Activated naive CD8-positive, alpha-beta T cell treated with anti-CD3 and anti-CD28 coated beads, Interleukin-2, amount 10 ng/mL, durations not matched to agents 7 days and 5 days (primary cell): ENCODE data around the gene PSENEN. TPM values are rescaled to one million over a fixed set of nuclear protein-coding genes. Genes with fewer than 3 reads are reported as not detected.
"Not testable (repeated sequence)": the region's sequence is repeated elsewhere in the genome, so short reads cannot be mapped to it uniquely, and the experiment has no call there.

ENCODE experiments used
- ATAC-seq: fragments of 150-1000 bp; cut with Tn5 transposase; one replicate; pipeline ENCODE4 v1.10.0; 2021; ENCODE audit warnings: low read depth, moderate library complexity
- POLR2A ChIA-PET: fragments of 350-600 bp; sonication (Branson Sonifier 250); formaldehyde crosslinking; loops from one replicate; lab custom pipeline; 2021; ENCODE audit warnings: antibody characterized with exemption; lab: Charles Lee
- DNase-seq: peaks from one replicate; pipeline ENCODE4 v3.0.0; 2021
- H3K27ac Mint-ChIP-seq: one replicate; pipeline ENCODE4 v1.8.0; 2022; ENCODE audit warnings: mild to moderate bottlenecking, mixed read lengths
- H3K27me3 Mint-ChIP-seq: one replicate; pipeline ENCODE4 v1.8.0; 2022; ENCODE audit warnings: mild to moderate bottlenecking, moderate library complexity, mixed read lengths
- H3K36me3 Mint-ChIP-seq: one replicate; pipeline ENCODE4 v1.8.0; 2021; ENCODE audit warnings: mild to moderate bottlenecking, mixed read lengths
- H3K4me1 Mint-ChIP-seq: one replicate; pipeline ENCODE4 v1.8.0; 2021; ENCODE audit warnings: mixed read lengths
- H3K4me3 Mint-ChIP-seq: one replicate; pipeline ENCODE4 v1.8.0; 2022; ENCODE audit warnings: mild to moderate bottlenecking, moderate library complexity, mixed read lengths
- H3K9me3 Mint-ChIP-seq: one replicate; pipeline ENCODE4 v1.8.0; 2021; ENCODE audit warnings: mixed read lengths
- total RNA-seq, 2 experiments: library from RNA; stranded (reverse); gene quantifications; one replicate each; pipeline ENCODE4 v1.2.3, GENCODE V29; 2021

The PSENEN gene
- total RNA-seq, 2 experiments from 2014 or later = 35.7 to 36.3 TPM

GRCh38 chr19:35721374-35721773, 24.1 kb upstream of the PSENEN start:
- no peak overlapping the region for H3K4me3 Mint-ChIP-seq
- no peaks in the 10 kb centered on the region for H3K9me3 Mint-ChIP-seq
- H3K27ac Mint-ChIP-seq = peak overlapping the region; percentile 38
- peaks cover 19% of the 10 kb centered on the region for H3K36me3 Mint-ChIP-seq
- POLR2A ChIA-PET = interaction anchor here (0.8 kb wide), 1 partner anchor 24 kb away, joined by 4 read pairs; the partner anchor contains the start of genes PSENEN and U2AF1L4
- no peaks in the 10 kb centered on the region for H3K27me3 Mint-ChIP-seq
- ATAC-seq (no peak), DNase-seq (no peak)
- peaks cover 14% of the 10 kb centered on the region for H3K4me1 Mint-ChIP-seq

GRCh38 chr19:35722461-35722860, 23.0 kb upstream of the PSENEN start:
- Mint-ChIP-seq H3K4me3 (no peak overlapping the region), H3K36me3 (peaks cover 17% of the 10 kb centered on the region), H3K9me3 (no peaks in the 10 kb centered on the region), H3K27ac (no peak overlapping the region), H3K27me3 (no peaks in the 10 kb centered on the region), H3K4me1 (peaks cover 12% of the 10 kb centered on the region)
- POLR2A ChIA-PET = no interaction called here
- DNase-seq (no peak), ATAC-seq (no peak)

GRCh38 chr19:35722897-35723296, 22.6 kb upstream of the PSENEN start:
- POLR2A ChIA-PET = no interaction called here
- H3K27me3 Mint-ChIP-seq = no peaks in the 10 kb centered on the region
- H3K4me1 Mint-ChIP-seq = peaks cover 12% of the 10 kb centered on the region
- ATAC-seq = no peak
- DNase-seq = no peak
- H3K4me3 Mint-ChIP-seq = no peak overlapping the region
- no peaks in the 10 kb centered on the region for H3K9me3 Mint-ChIP-seq
- peaks cover 17% of the 10 kb centered on the region for H3K36me3 Mint-ChIP-seq
- H3K27ac Mint-ChIP-seq = no peak overlapping the region

DNA sequence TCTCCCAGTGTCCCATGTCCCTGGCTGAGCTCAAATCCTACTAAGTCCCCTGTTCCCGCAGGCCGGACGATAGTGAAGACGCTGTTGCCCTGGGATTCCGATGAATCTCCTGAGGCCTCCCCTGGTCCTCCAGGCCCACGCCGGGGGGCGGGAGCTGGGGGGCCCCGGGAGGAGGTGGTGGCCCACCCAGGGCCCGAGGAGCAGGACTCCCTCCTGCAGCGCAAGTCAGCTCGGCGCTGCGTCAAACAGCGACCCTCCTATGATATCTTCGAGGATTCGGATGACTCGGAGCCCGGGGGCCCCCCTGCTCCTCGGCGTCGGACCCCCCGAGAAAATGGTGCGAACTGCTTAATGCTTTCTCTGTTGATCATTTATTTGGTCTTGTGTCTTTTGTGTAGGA, 21.8 kb upstream of the PSENEN start:
- Mint-ChIP-seq H3K4me3 (no peak overlapping the region), H3K27ac (no peak overlapping the region), H3K4me1 (peaks cover 12% of the 10 kb centered on the region), H3K9me3 (no peaks in the 10 kb centered on the region), H3K27me3 (no peaks in the 10 kb centered on the region), H3K36me3 (peaks cover 22% of the 10 kb centered on the region)
- DNase-seq = no peak
- POLR2A ChIA-PET = interaction anchor here (0.6 kb wide), 1 partner anchor 177 kb away, joined by 3 read pairs; no protein-coding TSS in a partner anchor
- ATAC-seq = no peak

- not testable (repeated sequence) for H3K9me3 Mint-ChIP-seq, H3K27ac Mint-ChIP-seq, H3K4me1 Mint-ChIP-seq, DNase-seq, H3K27me3 Mint-ChIP-seq, H3K4me3 Mint-ChIP-seq, ATAC-seq
- H3K36me3 Mint-ChIP-seq = peaks cover 22% of the 10 kb centered on the region
- POLR2A ChIA-PET = interaction anchor here (0.6 kb wide), 1 partner anchor 177 kb away, joined by 3 read pairs; no protein-coding TSS in a partner anchor
Observed at GRCh38 chr19:35724132-35724531, 21.3 kb upstream of the PSENEN start.

DNA sequence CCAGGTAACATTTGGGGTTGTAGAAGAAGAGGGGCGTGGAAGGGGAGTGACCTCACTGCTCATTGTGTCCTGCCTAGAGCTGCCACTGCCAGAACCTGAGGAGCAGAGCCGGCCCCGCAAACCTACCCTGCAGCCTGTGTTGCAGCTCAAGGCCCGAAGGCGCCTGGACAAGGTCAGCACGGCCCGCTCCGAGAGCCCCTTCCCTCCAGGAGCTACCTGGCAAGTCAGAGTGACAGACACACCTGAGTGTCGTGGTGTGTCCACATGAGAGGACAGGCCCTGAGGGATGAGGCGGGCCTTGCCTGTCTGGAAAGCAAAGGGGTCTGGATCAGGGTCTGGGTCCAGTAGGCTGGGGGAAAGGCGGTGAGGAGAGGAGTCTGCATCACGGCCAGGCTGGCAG, 20.9 kb upstream of the PSENEN start:
- Mint-ChIP-seq H3K27me3 (no peaks in the 10 kb centered on the region), H3K4me1 (peaks cover 3% of the 10 kb centered on the region), H3K4me3 (no peak overlapping the region), H3K9me3 (no peaks in the 10 kb centered on the region), H3K36me3 (peaks cover 22% of the 10 kb centered on the region), H3K27ac (no peak overlapping the region)
- ATAC-seq (no peak), DNase-seq (no peak)
- POLR2A ChIA-PET = no interaction called here

GRCh38 chr19:35725216-35725861, 20.1 kb upstream of the PSENEN start:
- Mint-ChIP-seq H3K9me3 (no peaks in the 10 kb centered on the region), H3K36me3 (peaks cover 25% of the 10 kb centered on the region), H3K27ac (no peak overlapping the region), H3K27me3 (no peaks in the 10 kb centered on the region), H3K4me3 (no peak overlapping the region), H3K4me1 (no peaks in the 10 kb centered on the region)
- POLR2A ChIA-PET = no interaction called here
- ATAC-seq = no peak
- no peak for DNase-seq

- Mint-ChIP-seq H3K4me1 (no peaks in the 10 kb centered on the region), H3K36me3 (peaks cover 23% of the 10 kb centered on the region), H3K4me3 (no peak overlapping the region), H3K27ac (no peak overlapping the region), H3K27me3 (no peaks in the 10 kb centered on the region), H3K9me3 (no peaks in the 10 kb centered on the region)
- POLR2A ChIA-PET = interaction anchor here (0.7 to 1.6 kb wide), 3 partner anchors 9 to 21 kb away, joined by 3 to 8 read pairs (median 4); partner anchors contain the start of gene LIN37
- no peak for DNase-seq
- ATAC-seq = no peak
Observed at GRCh38 chr19:35727053-35727955, 18.1 kb upstream of the PSENEN start.

GRCh38 chr19:35727956-35728706, 17.3 kb upstream of the PSENEN start:
- H3K36me3 Mint-ChIP-seq = peaks cover 22% of the 10 kb centered on the region
- POLR2A ChIA-PET = interaction anchor here (0.9 to 1.5 kb wide), 3 partner anchors 10 to 12 kb away, joined by 3 to 4 read pairs (median 3); no protein-coding TSS in a partner anchor

GRCh38 chr19:35729021-35729420, 16.4 kb upstream of the PSENEN start:
- Mint-ChIP-seq H3K27me3 (no peaks in the 10 kb centered on the region), H3K4me1 (no peaks in the 10 kb centered on the region), H3K27ac (no peak overlapping the region), H3K4me3 (no peak overlapping the region), H3K36me3 (peaks cover 20% of the 10 kb centered on the region), H3K9me3 (no peaks in the 10 kb centered on the region)
- POLR2A ChIA-PET = interaction anchor here (0.9 to 1.5 kb wide), 2 partner anchors 11 kb away, joined by 3 to 4 read pairs; no protein-coding TSS in a partner anchor
- DNase-seq (no peak), ATAC-seq (no peak)

More at GRCh38 chr19:35727956-35728706, 17.3 kb upstream of the PSENEN start:
- H3K4me3 Mint-ChIP-seq = no peak overlapping the region
- H3K4me1 Mint-ChIP-seq = no peaks in the 10 kb centered on the region
- no peak for DNase-seq
- H3K27ac Mint-ChIP-seq = no peak overlapping the region
- no peaks in the 10 kb centered on the region for H3K9me3 Mint-ChIP-seq
- no peaks in the 10 kb centered on the region for H3K27me3 Mint-ChIP-seq
- ATAC-seq = no peak

DNA sequence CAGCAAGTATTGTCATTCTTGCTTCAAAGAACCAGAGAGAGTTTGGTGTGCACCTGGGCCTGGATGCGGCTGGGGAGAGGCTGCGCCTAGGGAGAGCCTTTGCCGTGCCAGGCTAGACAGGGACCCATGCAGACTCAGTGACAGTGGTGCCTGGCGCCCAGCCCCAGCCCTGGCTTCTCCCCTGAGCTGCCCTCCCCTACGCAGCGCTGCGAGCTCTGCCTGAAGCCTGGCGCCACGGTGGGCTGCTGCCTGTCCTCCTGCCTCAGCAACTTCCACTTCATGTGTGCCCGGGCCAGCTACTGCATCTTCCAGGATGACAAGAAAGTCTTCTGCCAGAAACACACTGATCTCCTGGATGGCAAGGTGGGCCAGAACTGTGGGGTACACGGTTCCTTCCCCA, 15.7 kb upstream of the PSENEN start:
- H3K4me3 Mint-ChIP-seq = no peak overlapping the region
- H3K9me3 Mint-ChIP-seq = no peaks in the 10 kb centered on the region
- POLR2A ChIA-PET = interaction anchor here (1.5 kb wide), 1 partner anchor 11 kb away, joined by 4 read pairs; no protein-coding TSS in a partner anchor
- H3K36me3 Mint-ChIP-seq = peaks cover 18% of the 10 kb centered on the region
- no peaks in the 10 kb centered on the region for H3K27me3 Mint-ChIP-seq
- no peak overlapping the region for H3K27ac Mint-ChIP-seq
- no peaks in the 10 kb centered on the region for H3K4me1 Mint-ChIP-seq
- ATAC-seq (no peak), DNase-seq (no peak)

- Mint-ChIP-seq H3K4me3 (no peak overlapping the region), H3K27ac (no peak overlapping the region)
Observed at GRCh38 chr19:35730326-35730725, 15.1 kb upstream of the PSENEN start.

More at GRCh38 chr19:35730326-35730725, 15.1 kb upstream of the PSENEN start:
- no peaks in the 10 kb centered on the region for H3K4me1 Mint-ChIP-seq
- H3K36me3 Mint-ChIP-seq = peaks cover 18% of the 10 kb centered on the region
- DNase-seq (no peak), ATAC-seq (no peak)
- H3K27me3 Mint-ChIP-seq = no peaks in the 10 kb centered on the region
- no peaks in the 10 kb centered on the region for H3K9me3 Mint-ChIP-seq
- POLR2A ChIA-PET = interaction anchor here (2.0 kb wide), 1 partner anchor 10 kb away, joined by 6 read pairs; no protein-coding TSS in a partner anchor
